Ovary (tissue), 3 donors: ENCODE results near the gene FYB2.

Experiments used
- EP300 ChIP-seq: sonication (generic); formaldehyde crosslinking; IDR thresholded peaks from one replicate; pipeline ENCODE4 v1.6.1; 2017; ENCODE audit warnings: antibody characterized with exemption
- POLR2A ChIP-seq: fragments of 450-650 bp; IDR thresholded peaks from one replicate; pipeline ENCODE4 v1.6.1; 2017; ENCODE audit warnings: antibody characterized with exemption, mild to moderate bottlenecking, moderate library complexity
- TF ChIP-seq, protein P1 (sequence below), 3 donors: fragments of 450-650 bp in 2 of 3; fragments of 200-600 bp in 1 of 3; IDR thresholded peaks; one replicate each; pipeline versions ENCODE4 v1.5.1 to v1.8.0; 2016 to 2022; ENCODE audit warnings: antibody characterized with exemption in 3 of 3, mild to moderate bottlenecking in 1 of 3
- donor health status: DM: no; HTN: no; CAD: no.

GRCh38 chr1:56837244-56837939, 18.2 kb upstream of the FYB2 start:
- TF ChIP-seq POLR2A, result no peak
- TF ChIP-seq, protein P1, sequence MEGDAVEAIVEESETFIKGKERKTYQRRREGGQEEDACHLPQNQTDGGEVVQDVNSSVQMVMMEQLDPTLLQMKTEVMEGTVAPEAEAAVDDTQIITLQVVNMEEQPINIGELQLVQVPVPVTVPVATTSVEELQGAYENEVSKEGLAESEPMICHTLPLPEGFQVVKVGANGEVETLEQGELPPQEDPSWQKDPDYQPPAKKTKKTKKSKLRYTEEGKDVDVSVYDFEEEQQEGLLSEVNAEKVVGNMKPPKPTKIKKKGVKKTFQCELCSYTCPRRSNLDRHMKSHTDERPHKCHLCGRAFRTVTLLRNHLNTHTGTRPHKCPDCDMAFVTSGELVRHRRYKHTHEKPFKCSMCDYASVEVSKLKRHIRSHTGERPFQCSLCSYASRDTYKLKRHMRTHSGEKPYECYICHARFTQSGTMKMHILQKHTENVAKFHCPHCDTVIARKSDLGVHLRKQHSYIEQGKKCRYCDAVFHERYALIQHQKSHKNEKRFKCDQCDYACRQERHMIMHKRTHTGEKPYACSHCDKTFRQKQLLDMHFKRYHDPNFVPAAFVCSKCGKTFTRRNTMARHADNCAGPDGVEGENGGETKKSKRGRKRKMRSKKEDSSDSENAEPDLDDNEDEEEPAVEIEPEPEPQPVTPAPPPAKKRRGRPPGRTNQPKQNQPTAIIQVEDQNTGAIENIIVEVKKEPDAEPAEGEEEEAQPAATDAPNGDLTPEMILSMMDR (IDR thresholded peaks at IDR 0.05), result no peak
- no peak for TF ChIP-seq EP300
